HepG2 (cell line): ENCODE data around the gene ARRDC1. TPM values are rescaled to one million over a fixed set of nuclear protein-coding genes. Genes with fewer than 3 reads are reported as not detected.

Experiments
- AGO2 ChIP-seq: fragments of 200-400 bp; formaldehyde crosslinking; optimal IDR thresholded peaks from 2 replicates; pipeline ENCODE3; 2017; ENCODE audit warnings: mild to moderate bottlenecking, low read depth, low read length, moderate library complexity
- ATF2 ChIP-seq: sonication (generic); formaldehyde crosslinking; IDR thresholded peaks from 2 replicates; pipeline ENCODE4 v1.4.0; 2020; ENCODE audit warnings: missing genetic modification reagents
- CREB1 ChIP-seq, 2 experiments: fragments of 450-650 bp in 1 of 2; IDR thresholded peaks; 2 replicates each; pipeline ENCODE4 v1.6.1; 2016 to 2017; ENCODE audit warnings: control low read depth in 1 of 2, mild to moderate bottlenecking in 1 of 2, missing compliant biosample characterization in 1 of 2, missing genetic modification characterization in 1 of 2
- EZH2 ChIP-seq: conservative IDR thresholded peaks from 2 replicates; pipeline ENCODE4 v1.6.1; 2012; ENCODE audit warnings: mild to moderate bottlenecking, low read depth, low read length, moderate library complexity
- KLF16 ChIP-seq, 2 experiments: sonication (generic) in 1 of 2; formaldehyde crosslinking in 1 of 2; IDR thresholded peaks; 2 replicates each; pipeline versions ENCODE4 v1.6.1 to v1.8.0; 2016 to 2023; ENCODE audit warnings: missing genetic modification reagents in 2 of 2, missing compliant biosample characterization in 1 of 2
- MAFG ChIP-seq: sonication (generic); formaldehyde crosslinking; IDR thresholded peaks from 2 replicates; pipeline ENCODE4 v1.5.1; 2020; ENCODE audit warnings: mild to moderate bottlenecking, missing genetic modification reagents
- PAXIP1 ChIP-seq: sonication (generic); formaldehyde crosslinking; conservative IDR thresholded peaks from 2 replicates; pipeline ENCODE4 v1.4.0; 2020; ENCODE audit warnings: mild to moderate bottlenecking, missing genetic modification reagents, moderate library complexity
- SKI ChIP-seq: fragments of 450-650 bp; IDR thresholded peaks from one replicate; pipeline ENCODE4 v1.6.1; 2018; ENCODE audit warnings: mild to moderate bottlenecking; ENCODE audit not compliant: partially characterized antibody
- TEF ChIP-seq: sonication (generic); formaldehyde crosslinking; IDR thresholded peaks from 2 replicates; pipeline ENCODE4 v1.5.0; 2020; ENCODE audit warnings: missing genetic modification reagents
- ZKSCAN1 ChIP-seq: fragments of 150-350 bp; IDR thresholded peaks from 2 replicates; pipeline ENCODE4 v1.6.1; 2014; ENCODE audit warnings: low read length
- ZNF276 ChIP-seq: sonication (generic); formaldehyde crosslinking; IDR thresholded peaks from 2 replicates; pipeline ENCODE4 v1.4.0; 2020; ENCODE audit warnings: mild to moderate bottlenecking, low read depth, missing genetic modification reagents
- ZNF567 ChIP-seq: sonication (generic); formaldehyde crosslinking; IDR thresholded peaks from 2 replicates; pipeline ENCODE4 v1.8.1; 2023; ENCODE audit warnings: mild to moderate bottlenecking, missing genetic modification reagents, borderline replicate concordance
- ZNF609 ChIP-seq: sonication (generic); formaldehyde crosslinking; IDR thresholded peaks from 2 replicates; pipeline ENCODE4 v1.4.0; 2020; ENCODE audit warnings: mild to moderate bottlenecking, missing genetic modification reagents, borderline replicate concordance
- ZNF672 ChIP-seq: sonication (generic); formaldehyde crosslinking; IDR thresholded peaks from 2 replicates; pipeline ENCODE4 v1.8.1; 2022; ENCODE audit warnings: missing genetic modification reagents
- ZNF790 ChIP-seq: sonication (generic); formaldehyde crosslinking; IDR thresholded peaks from 2 replicates; pipeline ENCODE4 v1.8.0; 2022; ENCODE audit warnings: missing genetic modification reagents, mild to moderate bottlenecking, borderline replicate concordance
- polyA plus RNA-seq, 8 experiments: library from polyadenylated mRNA; depleted of rRNA in 3 of 8; stranded (reverse) in 7 of 8; unstranded in 1 of 8; fragments of >200 nt; fragmentation: Illumina TruSeq in 4 of 8; extraction: Trizol in 4 of 8; gene quantifications; 2 replicates each; pipeline versions ENCODE4 v1.2.1 to v1.2.3, GENCODE V29; 2011 to 2016; ENCODE audit warnings: low read depth in 4 of 8, missing spikeins in 1 of 8, mixed read lengths in 1 of 8; ENCODE audit not compliant: insufficient read depth in 1 of 8
- total RNA-seq, 5 experiments: library from RNA; depleted of rRNA; stranded (reverse); fragments of >200 nt; fragmentation: Illumina TruSeq; extraction: Trizol; gene quantifications; 2 replicates each; pipeline ENCODE4 v1.2.3, GENCODE V29; 2016; ENCODE audit warnings: low read depth in 1 of 5

ARRDC1 gene
- total and polyA plus RNA-seq, 2 of the 13 experiments (the other 11 are each of a cell fraction or from before 2014, with no cell fraction given): 21.7 to 44.4 TPM

- TF ChIP-seq ATF2 (CRISPR knock-in tag) (no peak), SKI (no peak), ZNF672 (CRISPR knock-in tag) (no peak), ZNF609 (no peak), MAFG (CRISPR knock-in tag) (no peak), TEF (peak; percentile 68; the same call in 1 of the 2 replicates), AGO2 (peak; percentile 98), ZNF567 (CRISPR knock-in tag) (no peak), PAXIP1 (CRISPR knock-in tag) (0 out of 2 replicates have a peak, but pooled peaks have one; percentile 16), CREB1 (IDR thresholded peaks at IDR 0.05) (no peak), CREB1 (CRISPR knock-in tag; IDR thresholded peaks at IDR 0.05) (no peak), EZH2 (no peak), ZNF790 (CRISPR knock-in tag) (no peak), KLF16 (CRISPR knock-in tag; IDR thresholded peaks at IDR 0.05) (no peak), ZNF276 (CRISPR knock-in tag) (no peak), ZKSCAN1 (no peak)
Observed at GRCh38 chr9:137618105-137619067, 12.9 kb downstream of the ARRDC1 start, which contains the start of gene EHMT1 (continued).
